Gastrocnemius medialis (tissue), 4 donors: ENCODE measurements around the gene PPP2R3C. TPM values are rescaled to one million over a fixed set of nuclear protein-coding genes. Genes with fewer than 3 reads are reported as not detected.

Experiments used
- ATAC-seq, 2 donors: fragments of 150-250 bp; one replicate each; pipeline ENCODE4 v1.9.1; 2016
- DNase-seq, 2 donors: peaks; one replicate each; pipeline ENCODE4 v3.0.0-alpha.2; 2019
- H3K27ac ChIP-seq, 4 donors: fragments of 200-600 bp; sonication (generic); 1 replicate in 1 of 4; 2 replicates in 3 of 4; pipeline ENCODE4 v1.5.1; 2016 to 2018; ENCODE audit warnings: mild to moderate bottlenecking in 2 of 4, moderate library complexity in 1 of 4
- H3K27me3 ChIP-seq, 3 donors: fragments of 200-600 bp; sonication (generic) in 2 of 3; 1 replicate in 1 of 3; 2 replicates in 2 of 3; pipeline versions ENCODE4 v1.5.1 to v1.6.0; 2016 to 2019; ENCODE audit warnings: mild to moderate bottlenecking in 1 of 3, moderate library complexity in 1 of 3
- H3K36me3 ChIP-seq, 2 donors: fragments of 200-600 bp; sonication (generic) in 1 of 2; one replicate each; pipeline ENCODE4 v1.5.1; 2017 to 2018
- H3K4me1 ChIP-seq, 2 donors: fragments of 200-600 bp; sonication (generic) in 1 of 2; one replicate each; pipeline ENCODE4 v1.5.1; 2016 to 2017; ENCODE audit warnings: mild to moderate bottlenecking in 2 of 2
- H3K4me3 ChIP-seq, 4 donors: fragments of 200-600 bp; sonication (generic) in 3 of 4; 1 replicate in 1 of 4; 2 replicates in 3 of 4; pipeline ENCODE4 v1.5.1; 2016 to 2019; ENCODE audit warnings: mild to moderate bottlenecking in 2 of 4
- H3K9me3 ChIP-seq, 3 donors: fragments of 200-600 bp; sonication (generic) in 2 of 3; 1 replicate in 1 of 3; 2 replicates in 2 of 3; pipeline ENCODE4 v1.5.1; 2016 to 2019
- CTCF ChIP-seq, 5 experiments: fragments of 450-650 bp in 3 of 5; fragments of 200-600 bp in 2 of 5; sonication (generic) in 2 of 5; IDR thresholded peaks in 4 of 5; conservative IDR thresholded peaks in 1 of 5; 1 replicate in 4 of 5; 2 replicates in 1 of 5; pipeline ENCODE4 v1.5.1; 2016 to 2019; ENCODE audit warnings: antibody characterized with exemption in 5 of 5, mild to moderate bottlenecking in 3 of 5, moderate library complexity in 3 of 5
- POLR2A ChIP-seq, 2 donors: fragments of 450-650 bp; IDR thresholded peaks; one replicate each; pipeline ENCODE4 v1.6.1; 2017; ENCODE audit warnings: antibody characterized with exemption in 2 of 2, mild to moderate bottlenecking in 2 of 2, moderate library complexity in 2 of 2
- in situ Hi-C, 4 donors: fragments of 200-750 bp; cut with MboI; loops; one replicate each; pipeline versions ENCODE4 v1.15.0 to v1.8.0; 2017; ENCODE audit warnings: low sequenced_read_pairs in 4 of 4
- intact Hi-C: fragments of 100-400 bp; cut with DNase I; formaldehyde crosslinking; loops from one replicate; pipeline ENCODE4 v1.15.1; 2023; ENCODE audit warnings: low total_unique reads
- total RNA-seq, 4 donors: library from RNA; depleted of rRNA; stranded (reverse); fragments of >200 nt; gene quantifications; one replicate each; pipeline versions ENCODE4 v1.1.0 to v1.2.3, GENCODE V29; 2016

The PPP2R3C gene
- total RNA-seq, 4 donors from 2014 or later: 27.9 to 59.4 (median 33.2) TPM

GRCh38 chr14:35088514-35088913 is 33.3 kb downstream of the PPP2R3C start:
- H3K27me3 ChIP-seq: no peaks in the 10 kb centered on the region
- in situ Hi-C loops: no loop called here
- no peak overlapping the region for H3K27ac ChIP-seq
- H3K36me3 ChIP-seq: peaks cover 0 to 84% of the 10 kb centered on the region in 2 donors
- no peaks in the 10 kb centered on the region for H3K4me1 ChIP-seq
- no peak for DNase-seq
- H3K4me3 ChIP-seq: no peak overlapping the region
- TF ChIP-seq POLR2A (IDR thresholded peaks at IDR 0.05): no peak
- ATAC-seq: no peak
- no peaks in the 10 kb centered on the region for H3K9me3 ChIP-seq
- intact Hi-C loops: no loop called here

GRCh38 chr14:35085441-35085840 is 36.3 kb downstream of the PPP2R3C start:
- TF ChIP-seq CTCF (IDR thresholded peaks at IDR 0.05 in 4 of 5, conservative IDR thresholded peaks at IDR 0.05 in 1 of 5) (no peak), POLR2A (IDR thresholded peaks at IDR 0.05) (no peak)
- ATAC-seq (no peak), DNase-seq (no peak)
- Histone ChIP-seq H3K9me3 (no peaks in the 10 kb centered on the region), H3K36me3 (peaks cover 0 to 87% of the 10 kb centered on the region in 2 donors), H3K27me3 (no peaks in the 10 kb centered on the region), H3K4me3 (no peak overlapping the region), H3K27ac (no peak overlapping the region), H3K4me1 (no peaks in the 10 kb centered on the region)
- intact Hi-C loops: no loop called here
- in situ Hi-C loops: no loop called here

GRCh38 chr14:35083530-35084150 is 38.1 kb downstream of the PPP2R3C start:
- H3K36me3 ChIP-seq: peaks cover 0 to 97% of the 10 kb centered on the region in 2 donors

GRCh38 chr14:35079742-35080141 is 42.0 kb downstream of the PPP2R3C start:
- H3K4me1 ChIP-seq: no peaks in the 10 kb centered on the region
- in situ Hi-C loops (no loop called here), intact Hi-C loops (no loop called here)
- no peak for ATAC-seq
- peaks cover 0 to 76% of the 10 kb centered on the region in 2 donors for H3K36me3 ChIP-seq
- no peak for DNase-seq
- TF ChIP-seq CTCF (IDR thresholded peaks at IDR 0.05 in 4 of 5, conservative IDR thresholded peaks at IDR 0.05 in 1 of 5) (no peak), POLR2A (IDR thresholded peaks at IDR 0.05) (no peak)
- H3K9me3 ChIP-seq: no peaks in the 10 kb centered on the region
- no peaks in the 10 kb centered on the region for H3K27me3 ChIP-seq
- H3K4me3 ChIP-seq: no peak overlapping the region
- no peak overlapping the region for H3K27ac ChIP-seq

More at GRCh38 chr14:35083530-35084150, 38.1 kb downstream of the PPP2R3C start:
- Histone ChIP-seq H3K9me3 (no peaks in the 10 kb centered on the region), H3K4me3 (no peak overlapping the region), H3K4me1 (no peaks in the 10 kb centered on the region), H3K27ac (no peak overlapping the region), H3K27me3 (no peaks in the 10 kb centered on the region)
- TF ChIP-seq POLR2A (IDR thresholded peaks at IDR 0.05) (no peak), CTCF (IDR thresholded peaks at IDR 0.05 in 4 of 5, conservative IDR thresholded peaks at IDR 0.05 in 1 of 5) (no peak)
- intact Hi-C loops (no loop called here), in situ Hi-C loops (no loop called here)
- DNase-seq (no peak), ATAC-seq (no peak)

GRCh38 chr14:35078082-35078481 is 43.7 kb downstream of the PPP2R3C start:
- H3K27ac ChIP-seq: no peak overlapping the region
- H3K9me3 ChIP-seq: no peaks in the 10 kb centered on the region
- no peak for ATAC-seq
- no peaks in the 10 kb centered on the region for H3K27me3 ChIP-seq
- in situ Hi-C loops (no loop called here), intact Hi-C loops (no loop called here)
- no peak for TF ChIP-seq POLR2A (IDR thresholded peaks at IDR 0.05)
- TF ChIP-seq CTCF (IDR thresholded peaks at IDR 0.05 in 4 of 5, conservative IDR thresholded peaks at IDR 0.05 in 1 of 5): no peak
- no peak overlapping the region for H3K4me3 ChIP-seq
- no peak for DNase-seq
- H3K4me1 ChIP-seq: no peaks in the 10 kb centered on the region
- peaks cover 0 to 63% of the 10 kb centered on the region in 2 donors for H3K36me3 ChIP-seq
